A549 (cell line): ENCODE data around the gene TMCO4.

Experiments
- CEBPB ChIP-seq, 2 experiments: fragments of >200 bp in 1 of 2; sonication (Bioruptor Twin) in 1 of 2; formaldehyde crosslinking in 1 of 2; IDR thresholded peaks; 2 replicates each; pipeline ENCODE4 v1.6.1; 2012 to 2016
- EP300 ChIP-seq, 2 experiments: fragments of >200 bp; sonication (Bioruptor Twin); formaldehyde crosslinking; IDR thresholded peaks; 2 replicates in 1 of 2; 3 replicates in 1 of 2; pipeline ENCODE4 v1.6.1; 2016 to 2017
- JUNB ChIP-seq: fragments of >200 bp; sonication (Bioruptor Twin); formaldehyde crosslinking; IDR thresholded peaks from 2 replicates; pipeline ENCODE4 v1.6.1; 2016
- MYC ChIP-seq: IDR thresholded peaks from 2 replicates; pipeline ENCODE4 v1.6.1; 2012; ENCODE audit warnings: mild to moderate bottlenecking, inconsistent platforms, low read length, improper control_type of control experiment, borderline replicate concordance
- POLR2A ChIP-seq: IDR thresholded peaks from 2 replicates; pipeline ENCODE4 v1.6.1; 2012; ENCODE audit warnings: mild to moderate bottlenecking, low read length
- RAD21 ChIP-seq, 2 experiments: fragments of >200 bp in 1 of 2; sonication (Bioruptor Twin) in 1 of 2; formaldehyde crosslinking in 1 of 2; IDR thresholded peaks in 1 of 2; conservative IDR thresholded peaks in 1 of 2; 2 replicates in 1 of 2; 3 replicates in 1 of 2; pipeline ENCODE4 v1.6.1; 2012 to 2018; ENCODE audit warnings: inconsistent platforms in 1 of 2
- RCOR1 ChIP-seq: fragments of 150-350 bp; IDR thresholded peaks from 2 replicates; pipeline ENCODE4 v1.6.1; 2014; ENCODE audit warnings: antibody characterized with exemption, low read length, low read depth
- RFX5 ChIP-seq: fragments of 450-650 bp; IDR thresholded peaks from 2 replicates; pipeline ENCODE4 v1.7.1; 2014; ENCODE audit warnings: antibody characterized with exemption, mild to moderate bottlenecking, moderate library complexity
- SMC3 ChIP-seq: fragments of >200 bp; sonication (Bioruptor Twin); formaldehyde crosslinking; IDR thresholded peaks from 3 replicates; pipeline ENCODE4 v1.6.1; 2018; ENCODE audit warnings: inconsistent platforms
- ZFP36 ChIP-seq: fragments of 450-650 bp; IDR thresholded peaks from 2 replicates; pipeline ENCODE4 v1.6.1; 2014; ENCODE audit warnings: borderline replicate concordance; ENCODE audit not compliant: partially characterized antibody
- TF ChIP-seq, protein P1 (sequence below): fragments of 150-350 bp; IDR thresholded peaks from 2 replicates; pipeline ENCODE4 v1.6.1; 2014; ENCODE audit warnings: low read depth, mild to moderate bottlenecking, low read length
- TF ChIP-seq, protein P2 (sequence below): fragments of >200 bp; sonication (Bioruptor Twin); formaldehyde crosslinking; IDR thresholded peaks from 3 replicates; pipeline ENCODE4 v1.5.1; 2016
- TF ChIP-seq, protein P3 (sequence below): IDR thresholded peaks from 2 replicates; pipeline ENCODE4 v1.6.1; 2012
- TF ChIP-seq, protein P4 (sequence below): fragments of 450-650 bp; IDR thresholded peaks from 2 replicates; pipeline ENCODE4 v1.6.1; 2014; ENCODE audit warnings: antibody characterized with exemption

DNA sequence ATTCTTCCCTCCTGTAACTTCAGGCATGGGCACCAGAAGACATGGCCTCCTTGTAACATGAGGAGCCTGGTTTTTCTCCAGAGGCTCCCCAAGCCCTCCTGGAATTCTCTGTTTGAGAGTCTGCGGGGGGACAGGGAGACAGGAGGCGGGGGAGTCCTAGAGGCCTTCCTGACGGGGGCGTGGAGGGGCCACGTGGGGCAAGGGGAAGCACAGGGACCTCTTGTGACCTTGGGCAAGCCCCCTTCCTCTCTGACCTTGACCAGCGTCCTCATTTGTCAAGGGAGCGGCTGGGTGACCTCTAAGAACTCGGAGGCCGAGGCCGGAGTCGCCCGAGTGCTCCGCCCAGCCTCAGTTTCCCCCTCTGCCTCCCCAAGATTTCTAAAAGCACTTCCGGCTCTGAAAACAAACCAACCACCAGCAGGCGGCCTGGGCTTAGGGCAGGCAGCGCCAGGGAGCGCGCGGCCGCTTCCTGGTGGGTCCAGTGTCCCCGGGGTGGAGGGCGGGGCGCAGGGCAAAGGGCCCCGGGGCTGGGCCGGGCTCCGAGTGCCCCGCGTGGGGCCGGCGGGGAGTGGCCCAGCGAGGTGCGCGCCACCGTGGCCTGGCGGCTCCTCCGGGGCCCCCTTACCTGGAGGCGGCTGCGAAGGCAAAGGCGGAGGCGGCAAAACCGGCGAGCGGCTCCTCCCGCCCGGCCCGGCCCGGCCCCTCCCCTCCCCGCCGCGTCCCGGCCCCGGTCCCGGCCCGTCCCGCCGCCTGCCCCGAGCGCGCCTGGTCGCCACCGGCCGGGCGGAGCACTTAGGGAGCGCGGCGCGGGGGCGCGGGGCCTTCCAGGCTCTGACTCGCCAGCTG, at the start of gene TMCO4:
- TF ChIP-seq POLR2A: peak; percentile 46
- no peak for TF ChIP-seq EP300 (IDR thresholded peaks at IDR 0.05)
- TF ChIP-seq RAD21 (conservative IDR thresholded peaks at IDR 0.05 in 1 of 2, IDR thresholded peaks at IDR 0.05 in 1 of 2): no peak
- TF ChIP-seq RCOR1: no peak
- TF ChIP-seq, protein P1, sequence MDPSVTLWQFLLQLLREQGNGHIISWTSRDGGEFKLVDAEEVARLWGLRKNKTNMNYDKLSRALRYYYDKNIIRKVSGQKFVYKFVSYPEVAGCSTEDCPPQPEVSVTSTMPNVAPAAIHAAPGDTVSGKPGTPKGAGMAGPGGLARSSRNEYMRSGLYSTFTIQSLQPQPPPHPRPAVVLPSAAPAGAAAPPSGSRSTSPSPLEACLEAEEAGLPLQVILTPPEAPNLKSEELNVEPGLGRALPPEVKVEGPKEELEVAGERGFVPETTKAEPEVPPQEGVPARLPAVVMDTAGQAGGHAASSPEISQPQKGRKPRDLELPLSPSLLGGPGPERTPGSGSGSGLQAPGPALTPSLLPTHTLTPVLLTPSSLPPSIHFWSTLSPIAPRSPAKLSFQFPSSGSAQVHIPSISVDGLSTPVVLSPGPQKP: no peak
- no peak for TF ChIP-seq MYC
- no peak for TF ChIP-seq ZFP36
- TF ChIP-seq, protein P2, sequence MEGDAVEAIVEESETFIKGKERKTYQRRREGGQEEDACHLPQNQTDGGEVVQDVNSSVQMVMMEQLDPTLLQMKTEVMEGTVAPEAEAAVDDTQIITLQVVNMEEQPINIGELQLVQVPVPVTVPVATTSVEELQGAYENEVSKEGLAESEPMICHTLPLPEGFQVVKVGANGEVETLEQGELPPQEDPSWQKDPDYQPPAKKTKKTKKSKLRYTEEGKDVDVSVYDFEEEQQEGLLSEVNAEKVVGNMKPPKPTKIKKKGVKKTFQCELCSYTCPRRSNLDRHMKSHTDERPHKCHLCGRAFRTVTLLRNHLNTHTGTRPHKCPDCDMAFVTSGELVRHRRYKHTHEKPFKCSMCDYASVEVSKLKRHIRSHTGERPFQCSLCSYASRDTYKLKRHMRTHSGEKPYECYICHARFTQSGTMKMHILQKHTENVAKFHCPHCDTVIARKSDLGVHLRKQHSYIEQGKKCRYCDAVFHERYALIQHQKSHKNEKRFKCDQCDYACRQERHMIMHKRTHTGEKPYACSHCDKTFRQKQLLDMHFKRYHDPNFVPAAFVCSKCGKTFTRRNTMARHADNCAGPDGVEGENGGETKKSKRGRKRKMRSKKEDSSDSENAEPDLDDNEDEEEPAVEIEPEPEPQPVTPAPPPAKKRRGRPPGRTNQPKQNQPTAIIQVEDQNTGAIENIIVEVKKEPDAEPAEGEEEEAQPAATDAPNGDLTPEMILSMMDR: no peak
- no peak for TF ChIP-seq JUNB
- no peak for TF ChIP-seq SMC3
- TF ChIP-seq, protein P3, sequence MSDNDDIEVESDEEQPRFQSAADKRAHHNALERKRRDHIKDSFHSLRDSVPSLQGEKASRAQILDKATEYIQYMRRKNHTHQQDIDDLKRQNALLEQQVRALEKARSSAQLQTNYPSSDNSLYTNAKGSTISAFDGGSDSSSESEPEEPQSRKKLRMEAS: no peak
- TF ChIP-seq CEBPB (IDR thresholded peaks at IDR 0.05): no peak
- TF ChIP-seq RFX5: no peak
- TF ChIP-seq, protein P4, sequence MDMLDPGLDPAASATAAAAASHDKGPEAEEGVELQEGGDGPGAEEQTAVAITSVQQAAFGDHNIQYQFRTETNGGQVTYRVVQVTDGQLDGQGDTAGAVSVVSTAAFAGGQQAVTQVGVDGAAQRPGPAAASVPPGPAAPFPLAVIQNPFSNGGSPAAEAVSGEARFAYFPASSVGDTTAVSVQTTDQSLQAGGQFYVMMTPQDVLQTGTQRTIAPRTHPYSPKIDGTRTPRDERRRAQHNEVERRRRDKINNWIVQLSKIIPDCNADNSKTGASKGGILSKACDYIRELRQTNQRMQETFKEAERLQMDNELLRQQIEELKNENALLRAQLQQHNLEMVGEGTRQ: no peak
